Aorta (tissue), 5 donors: ENCODE data around the gene RMDN2. TPM values are rescaled to one million over a fixed set of nuclear protein-coding genes. Genes with fewer than 3 reads are reported as not detected.

Experiments
- ATAC-seq: fragments of 200-7000 bp; cut with Tn5 transposase; one replicate; pipeline ENCODE4 v1.9.1; 2022; ENCODE audit warnings: moderate library complexity; ENCODE audit not compliant: low FRiP score
- DNase-seq, 2 donors: peaks; one replicate each; pipeline ENCODE4 v3.0.0-alpha.2; 2020
- H3K27ac ChIP-seq, 2 donors: one replicate each; pipeline ENCODE4 v1.5.1; 2013; ENCODE audit warnings: low read length in 2 of 2, mild to moderate bottlenecking in 2 of 2, moderate library complexity in 2 of 2, control low read depth in 1 of 2, inconsistent platforms in 1 of 2, low read depth in 1 of 2
- H3K27me3 ChIP-seq, 2 donors: one replicate each; pipeline ENCODE4 v1.6.1; 2013; ENCODE audit warnings: control low read depth in 1 of 2, low read length in 1 of 2, mild to moderate bottlenecking in 1 of 2, moderate library complexity in 1 of 2; ENCODE audit not compliant: insufficient read depth in 2 of 2, control insufficient read depth in 1 of 2
- H3K36me3 ChIP-seq, 2 donors: one replicate each; pipeline ENCODE4 v1.6.1; 2013; ENCODE audit warnings: control low read depth in 1 of 2, low read length in 1 of 2, mild to moderate bottlenecking in 1 of 2; ENCODE audit not compliant: insufficient read depth in 2 of 2, control insufficient read depth in 1 of 2
- H3K4me1 ChIP-seq, 2 donors: one replicate each; pipeline ENCODE4 v1.6.1; 2013; ENCODE audit warnings: low read length in 2 of 2, control low read depth in 1 of 2, mild to moderate bottlenecking in 1 of 2, moderate library complexity in 1 of 2; ENCODE audit not compliant: insufficient read depth in 2 of 2, control insufficient read depth in 1 of 2
- H3K4me3 ChIP-seq, 2 donors: one replicate each; pipeline ENCODE4 v1.5.1; 2013; ENCODE audit warnings: low read length in 2 of 2, control low read depth in 1 of 2, mild to moderate bottlenecking in 1 of 2
- H3K9me3 ChIP-seq: one replicate; pipeline ENCODE4 v1.6.1; 2013; ENCODE audit warnings: mild to moderate bottlenecking, low read length; ENCODE audit not compliant: control insufficient read depth
- WGBS, 2 donors: extraction: QIAGEN DNeasy Blood & Tissue Kit; methylation state at CpG; one replicate each; pipeline ENCODE4 v1.1.7; 2013; 5-methylcytosine and 5-hydroxymethylcytosine counted together
- intact Hi-C, 2 donors: fragments of 100-400 bp; cut with DNase I; formaldehyde crosslinking; loops; one replicate each; pipeline versions ENCODE4 v1.14.2 to v1.15.0; 2022
- polyA plus RNA-seq, 2 donors: library from polyadenylated mRNA; stranded (reverse); fragments of 200-250 nt; gene quantifications; one replicate each; pipeline ENCODE4 v1.2.3, GENCODE V29; 2013
- total RNA-seq, 2 donors: library from RNA; stranded (reverse); fragmentation: NEBNext Ultra II Directional; extraction: Animal tissue kit (Norgen Biotek cat#: 25700); gene quantifications; one replicate each; pipeline ENCODE4 v1.2.1, GENCODE V29; 2021
- donor health status: healthy with polysubstance abuse.
- donor health status: Bipolar disorder and iron deficiency.
- donor health status: DM: no; HTN: no; CAD: no.
- donor health status: DM: no; HTN: no; CAD: no.
- donor health status: DM: yes; HTN: yes; CAD: no.

Gene RMDN2
- total and polyA plus RNA-seq, 4 donors = 5.3 to 10.3 (median 7.4) TPM

GRCh38 chr2:38038682-38039081, 113.6 kb downstream of the RMDN2 start:
- H3K27ac ChIP-seq = no peak overlapping the region
- H3K9me3 ChIP-seq = peaks cover 1% of the 10 kb centered on the region
- DNase-seq = no peak
- no peaks in the 10 kb centered on the region for H3K36me3 ChIP-seq
- no peak overlapping the region for H3K4me3 ChIP-seq
- peak; percentile 45 for ATAC-seq
- intact Hi-C loops = no loop called here
- H3K4me1 ChIP-seq = no peaks in the 10 kb centered on the region
- WGBS, 2 donors = 66 to 67% methylated on average over 5 of the region's 5 CpGs
- no peaks in the 10 kb centered on the region for H3K27me3 ChIP-seq

- 89 to 93% methylated on average over 9 of the region's 9 CpGs for WGBS, 2 donors
- Histone ChIP-seq H3K4me3 (no peak overlapping the region), H3K4me1 (no peaks in the 10 kb centered on the region), H3K36me3 (no peaks in the 10 kb centered on the region), H3K9me3 (peaks cover 1% of the 10 kb centered on the region), H3K27me3 (no peaks in the 10 kb centered on the region), H3K27ac (no peak overlapping the region)
- intact Hi-C loops = no loop called here
- DNase-seq (no peak), ATAC-seq (no peak)
Observed at GRCh38 chr2:38039121-38039910, 114.2 kb downstream of the RMDN2 start.

- intact Hi-C loops = no loop called here
- DNase-seq (no peak), ATAC-seq (no peak)
- Histone ChIP-seq H3K4me1 (no peaks in the 10 kb centered on the region), H3K27ac (no peak overlapping the region), H3K36me3 (no peaks in the 10 kb centered on the region), H3K9me3 (peaks cover 1% of the 10 kb centered on the region), H3K27me3 (no peaks in the 10 kb centered on the region), H3K4me3 (no peak overlapping the region)
- 89 to 94% methylated on average over 4 of the region's 4 CpGs for WGBS, 2 donors
Observed at GRCh38 chr2:38045811-38046210, 120.7 kb downstream of the RMDN2 start.

GRCh38 chr2:38056216-38056615, 131.1 kb downstream of the RMDN2 start:
- ATAC-seq (no peak), DNase-seq (no peak)
- intact Hi-C loops = no loop called here
- Histone ChIP-seq H3K4me3 (no peak overlapping the region), H3K27ac (no peak overlapping the region), H3K36me3 (no peaks in the 10 kb centered on the region), H3K4me1 (no peaks in the 10 kb centered on the region), H3K9me3 (no peaks in the 10 kb centered on the region), H3K27me3 (no peaks in the 10 kb centered on the region)
- 61 to 63% methylated on average over 3 of the region's 3 CpGs for WGBS, 2 donors

- no peaks in the 10 kb centered on the region for H3K4me1 ChIP-seq
- DNase-seq = no peak
- no peak for ATAC-seq
Observed at GRCh38 chr2:38057651-38058410, 132.7 kb downstream of the RMDN2 start.

GRCh38 chr2:38060236-38061018, 135.3 kb downstream of the RMDN2 start:
- no peaks in the 10 kb centered on the region for H3K9me3 ChIP-seq
- no peak for DNase-seq
- no peak overlapping the region for H3K4me3 ChIP-seq
- no peaks in the 10 kb centered on the region for H3K36me3 ChIP-seq
- WGBS, 2 donors = 40 to 45% methylated on average over 5 of the region's 5 CpGs
- peak; percentile 45 for ATAC-seq
- intact Hi-C loops = no loop called here
- H3K27me3 ChIP-seq = no peaks in the 10 kb centered on the region
- H3K27ac ChIP-seq = no peak overlapping the region
- H3K4me1 ChIP-seq = no peaks in the 10 kb centered on the region

More at GRCh38 chr2:38057651-38058410, 132.7 kb downstream of the RMDN2 start:
- no peaks in the 10 kb centered on the region for H3K36me3 ChIP-seq
- H3K4me3 ChIP-seq = no peak overlapping the region
- no peaks in the 10 kb centered on the region for H3K9me3 ChIP-seq
- WGBS, 2 donors = 86 to 89% methylated on average over 3 of the region's 3 CpGs
- H3K27ac ChIP-seq = no peak overlapping the region
- H3K27me3 ChIP-seq = no peaks in the 10 kb centered on the region
- intact Hi-C loops = no loop called here

- Histone ChIP-seq H3K36me3 (no peaks in the 10 kb centered on the region), H3K9me3 (no peaks in the 10 kb centered on the region), H3K4me3 (no peak overlapping the region), H3K4me1 (no peaks in the 10 kb centered on the region), H3K27me3 (no peaks in the 10 kb centered on the region), H3K27ac (no peak overlapping the region)
- no peak for ATAC-seq
- intact Hi-C loops = no loop called here
- no peak for DNase-seq
- 83 to 86% methylated on average over 5 of the region's 5 CpGs for WGBS, 2 donors
Observed at GRCh38 chr2:38064801-38065501, 139.9 kb downstream of the RMDN2 start.

- peak; percentile 17 for ATAC-seq
- Histone ChIP-seq H3K36me3 (no peaks in the 10 kb centered on the region), H3K4me1 (no peaks in the 10 kb centered on the region), H3K27ac (no peak overlapping the region), H3K4me3 (no peak overlapping the region), H3K27me3 (no peaks in the 10 kb centered on the region), H3K9me3 (no peaks in the 10 kb centered on the region)
- 91 to 93% methylated on average over 6 of the region's 6 CpGs for WGBS, 2 donors
- DNase-seq = no peak
- intact Hi-C loops = no loop called here
Observed at GRCh38 chr2:38065502-38066135, 140.5 kb downstream of the RMDN2 start.
